Prostate gland (tissue), 2 donors: ENCODE data around the gene NMUR1.

ENCODE experiments used
- CTCF ChIP-seq, 4 experiments: fragments of 200-600 bp in 2 of 4; fragments of 450-650 bp in 2 of 4; sonication (generic) in 2 of 4; IDR thresholded peaks; 1 replicate in 3 of 4; 2 replicates in 1 of 4; pipeline ENCODE4 v1.5.1; 2016 to 2019; ENCODE audit warnings: antibody characterized with exemption in 4 of 4, mild to moderate bottlenecking in 2 of 4, moderate library complexity in 2 of 4
- POLR2A ChIP-seq: fragments of 450-650 bp; IDR thresholded peaks from one replicate; pipeline ENCODE4 v1.6.1; 2016; ENCODE audit warnings: antibody characterized with exemption, mild to moderate bottlenecking

GRCh38 chr2:231573698-231574421 lies 43.6 kb upstream of the NMUR1 start:
- TF ChIP-seq POLR2A (no peak), CTCF (IDR thresholded peaks at IDR 0.05) (no peak)
